ENCODE results near the gene KIRREL3.

Gene KIRREL3

GRCh38 chr11:126547161-126547560, 453.4 kb downstream of the KIRREL3 start:
- DNase-seq = no peak

DNA sequence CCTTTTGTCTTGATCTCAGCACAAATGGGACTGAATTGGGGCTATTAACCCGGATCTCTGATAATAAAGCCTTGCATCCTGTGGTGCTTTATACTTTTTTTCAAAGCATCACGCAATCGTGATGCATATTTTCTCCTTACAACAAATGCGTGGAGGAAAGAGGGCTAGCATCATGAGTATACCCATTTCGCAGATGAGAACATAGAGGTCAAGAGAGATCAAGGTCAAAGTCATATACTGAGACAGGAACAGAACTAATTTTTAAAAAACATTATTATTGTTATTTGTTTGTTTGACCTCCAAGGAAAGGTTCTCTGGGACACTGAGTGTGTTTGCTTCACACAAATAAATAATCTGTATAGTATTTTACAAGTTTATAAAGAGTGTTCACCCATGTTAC, 453.9 kb downstream of the KIRREL3 start:
- no peak for DNase-seq

DNA sequence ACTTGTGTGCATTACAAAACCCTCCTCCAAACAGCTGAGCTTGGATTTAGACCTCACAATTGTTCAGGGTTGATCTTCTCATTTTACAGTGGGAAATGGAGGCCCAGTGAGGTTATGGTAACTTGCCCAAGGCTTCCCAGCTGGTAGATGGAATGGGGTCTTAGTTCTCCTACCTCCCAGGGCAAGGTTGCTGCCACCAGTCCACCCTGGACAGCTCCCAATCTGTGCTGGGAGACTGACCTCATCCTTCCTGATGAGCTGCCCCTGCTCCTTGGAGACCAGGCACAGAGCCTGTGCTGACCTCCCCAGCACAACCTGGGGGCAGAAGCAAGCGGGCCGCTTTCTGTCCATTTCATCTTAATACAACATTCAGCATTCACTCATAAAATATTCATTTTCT, 454.4 kb downstream of the KIRREL3 start:
- no peak for DNase-seq

- DNase-seq = no peak
These were observed 455.5 kb downstream of the KIRREL3 start for GRCh38 chr11:126545057-126545555.

DNA sequence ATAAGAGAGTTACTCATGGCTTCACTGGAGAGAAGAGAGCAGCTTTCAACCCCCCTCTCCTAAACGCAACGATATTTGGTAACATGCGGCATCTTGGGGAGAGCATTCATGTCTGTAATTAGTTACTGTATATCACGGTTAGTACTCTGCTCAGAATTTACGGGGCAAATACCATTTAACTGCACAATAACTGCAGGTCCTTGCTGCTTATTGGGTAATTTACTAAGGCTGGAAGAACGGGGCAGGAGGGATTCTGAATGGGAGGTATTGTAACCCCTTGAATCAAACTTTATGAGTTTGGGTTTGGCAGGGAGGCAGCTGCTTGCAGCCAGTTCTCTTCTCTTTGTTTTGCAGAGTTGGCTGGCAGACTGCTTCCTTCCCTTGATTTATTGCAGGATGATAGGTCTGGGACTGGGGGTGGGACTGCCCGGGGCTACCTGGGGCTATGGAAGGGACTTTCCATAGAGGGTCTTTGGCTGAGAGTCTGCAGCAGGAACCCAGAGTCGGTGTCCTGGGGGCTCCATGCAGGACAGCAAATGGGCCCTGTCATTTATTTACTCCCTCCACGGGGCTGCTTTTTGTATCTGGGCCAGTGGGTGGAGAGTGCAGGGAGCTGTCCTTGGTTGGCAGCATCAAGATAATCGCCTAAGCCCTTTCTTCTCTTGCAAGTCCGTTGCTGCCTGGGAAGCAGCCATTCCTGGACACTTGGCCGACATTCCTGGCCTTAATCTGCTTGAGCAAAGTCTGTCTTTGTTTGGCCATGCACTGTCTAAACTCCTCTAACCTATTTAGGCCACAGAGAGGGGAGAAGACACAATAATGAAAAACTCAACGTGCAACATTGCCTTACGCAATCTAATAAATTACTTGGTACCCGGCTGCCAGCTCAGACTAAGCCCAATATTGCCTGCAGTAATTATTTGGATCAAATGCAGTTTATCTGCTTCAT, 456.2 kb downstream of the KIRREL3 start:
- peak; percentile 77 for DNase-seq

- no peak for DNase-seq
These were observed 456.9 kb downstream of the KIRREL3 start for GRCh38 chr11:126543691-126544090.

- DNase-seq = no peak
These were observed 458.1 kb downstream of the KIRREL3 start for GRCh38 chr11:126542334-126543015.

- no peak for DNase-seq
These were observed 462.5 kb downstream of the KIRREL3 start for GRCh38 chr11:126538071-126538470.

DNA sequence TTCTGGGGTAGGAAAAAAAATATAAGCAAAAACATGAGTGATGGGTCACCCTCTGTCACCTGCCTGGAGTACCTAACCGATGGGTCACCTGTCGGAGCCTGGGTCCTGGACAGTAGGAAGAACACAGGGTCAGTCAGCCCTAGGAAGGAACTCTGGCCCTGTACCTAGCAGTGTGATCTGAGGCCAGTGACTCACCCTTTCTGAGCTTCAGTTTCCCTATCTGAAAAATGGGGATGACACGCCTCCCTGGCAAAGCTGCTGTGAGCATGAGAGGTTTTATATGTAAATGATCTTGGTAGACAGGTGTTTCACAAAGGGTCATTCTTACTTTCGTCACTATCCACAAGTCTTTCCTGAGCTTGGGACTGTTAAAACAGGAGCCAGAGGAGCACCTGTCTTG, 463.1 kb downstream of the KIRREL3 start:
- DNase-seq = no peak

DNA sequence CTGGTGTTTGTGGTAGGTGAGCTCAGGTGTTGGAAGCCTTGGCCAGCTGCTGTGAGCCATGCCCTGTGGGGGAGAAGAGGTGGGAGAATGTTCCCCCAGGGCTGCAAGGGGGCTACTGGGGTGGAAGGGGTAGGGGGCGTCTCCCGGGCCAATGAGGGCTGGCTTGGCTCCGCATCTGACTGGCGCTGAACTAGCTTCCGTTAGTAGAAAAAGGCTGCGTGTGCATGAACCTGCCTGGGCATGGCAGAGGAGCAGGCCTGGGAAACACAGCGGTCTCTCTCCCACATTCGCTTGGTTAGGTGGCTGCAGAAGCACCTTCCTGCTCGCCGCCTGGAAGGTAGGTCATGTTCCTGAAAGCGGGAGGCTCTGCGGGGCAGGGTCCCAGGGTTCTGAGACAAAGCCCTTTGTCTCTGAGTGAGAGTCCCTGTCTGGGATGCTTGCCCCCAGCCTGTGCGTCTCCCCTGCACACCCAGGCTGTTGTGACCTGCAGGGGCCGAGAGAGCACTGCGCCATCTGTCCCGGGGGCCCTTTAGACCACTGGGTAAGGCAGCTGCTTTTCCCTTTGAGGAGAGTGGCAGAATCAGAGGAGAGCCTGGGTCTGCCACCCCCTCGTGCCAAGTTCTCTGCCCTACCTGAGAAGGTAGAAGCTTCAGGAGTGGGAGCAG, 466.3 kb downstream of the KIRREL3 start:
- no peak for DNase-seq

DNA sequence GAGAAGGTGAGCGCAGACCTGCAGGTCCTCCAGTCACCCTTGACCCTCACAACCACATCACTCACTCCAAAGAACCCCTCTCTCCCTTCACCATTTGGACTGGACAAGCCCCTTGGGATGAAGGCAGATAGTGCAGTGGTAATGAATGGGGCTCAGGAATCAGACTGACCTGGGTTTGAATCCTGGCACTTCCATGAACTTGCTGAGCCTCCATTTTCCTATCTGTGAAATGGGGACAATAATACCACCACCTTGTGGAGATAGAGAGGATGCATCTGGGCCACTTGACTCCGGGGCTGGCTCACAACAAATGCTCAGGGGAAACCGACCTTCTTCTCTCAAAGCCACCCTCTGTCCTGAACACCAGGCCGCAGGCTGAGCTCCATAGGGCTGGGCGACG, 467.0 kb downstream of the KIRREL3 start:
- no peak for DNase-seq

DNA sequence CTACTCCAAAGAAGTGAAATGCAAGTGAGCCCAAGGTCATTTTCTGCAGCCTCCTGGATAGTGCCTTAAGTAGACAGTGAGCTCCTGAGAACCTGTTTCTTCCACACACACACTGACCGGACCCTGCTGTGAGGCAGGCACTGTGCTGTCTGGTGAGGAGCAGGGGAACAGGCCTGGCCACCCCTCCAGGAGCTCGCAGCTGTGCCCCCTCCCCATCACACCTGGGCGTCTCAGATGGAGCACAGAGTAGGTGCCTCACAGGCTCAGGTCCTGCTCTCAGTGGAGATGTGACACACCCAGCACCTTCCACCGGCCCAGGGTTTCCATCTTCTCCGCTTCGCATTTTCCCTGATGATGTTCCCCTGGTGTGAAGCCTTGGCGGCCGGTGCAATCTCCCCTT, 470.2 kb downstream of the KIRREL3 start:
- no peak for DNase-seq

DNA sequence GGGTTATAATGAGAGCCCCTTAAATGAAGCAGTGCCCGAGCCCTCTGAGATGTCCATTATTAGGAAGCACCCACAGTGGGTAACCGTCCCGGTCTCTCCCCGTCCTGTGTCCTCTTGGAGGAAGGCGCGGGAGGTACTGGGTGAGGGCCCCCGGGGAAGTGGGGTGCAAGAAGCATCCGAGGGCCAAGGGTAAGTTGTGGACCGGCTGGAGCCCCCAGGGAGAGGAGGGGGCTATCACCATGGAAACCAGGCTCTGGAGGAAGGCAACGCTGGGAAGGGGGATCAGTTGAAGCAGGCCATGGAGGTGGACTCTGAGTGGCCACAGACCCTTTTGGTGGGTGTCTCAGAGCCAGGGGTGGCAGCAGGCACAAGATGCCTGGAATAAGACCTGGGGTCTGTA, 471.5 kb downstream of the KIRREL3 start:
- DNase-seq = no peak

DNA sequence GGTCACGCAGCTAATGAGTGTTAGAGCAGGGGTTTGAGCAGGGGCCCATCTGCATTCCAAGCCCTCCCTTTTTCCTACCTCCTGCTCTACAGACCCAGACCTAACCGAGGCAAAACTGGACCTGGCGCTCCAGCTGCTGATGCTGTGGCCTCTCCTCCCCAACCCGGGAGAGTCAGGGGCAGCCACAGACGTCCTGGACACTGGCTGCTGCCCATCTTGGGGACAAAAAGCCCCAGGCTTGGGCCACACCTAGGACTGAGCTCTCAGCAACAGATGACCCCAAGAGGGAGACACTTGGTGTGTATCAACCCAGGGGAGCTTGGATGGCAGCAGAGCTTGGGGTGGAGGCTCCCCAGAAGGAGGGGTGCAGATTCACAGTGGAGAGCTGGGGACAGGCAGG, 472.5 kb downstream of the KIRREL3 start:
- DNase-seq = no peak

GRCh38 chr11:126527651-126528050, 472.9 kb downstream of the KIRREL3 start:
- DNase-seq = no peak

DNA sequence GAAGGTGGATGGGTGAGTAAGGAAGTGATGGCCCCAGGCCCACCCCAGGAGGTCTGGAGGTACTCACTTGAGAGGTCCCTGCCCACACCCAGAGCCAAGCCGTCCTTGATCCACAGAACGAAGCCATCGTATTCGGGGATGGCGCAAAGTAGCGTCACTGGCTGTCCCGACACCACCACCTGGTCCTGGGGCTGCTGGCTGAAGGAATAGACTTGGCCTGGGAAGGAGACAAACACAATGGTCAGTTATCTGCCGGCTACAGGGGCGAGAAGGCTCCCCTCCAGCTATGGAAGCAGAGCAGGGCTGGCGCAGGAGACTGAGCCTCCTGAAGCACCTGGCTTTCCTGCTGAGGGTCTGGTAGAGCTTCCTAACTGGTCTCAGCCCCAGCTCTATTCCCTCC, 474.1 kb downstream of the KIRREL3 start:
- DNase-seq = no peak

DNA sequence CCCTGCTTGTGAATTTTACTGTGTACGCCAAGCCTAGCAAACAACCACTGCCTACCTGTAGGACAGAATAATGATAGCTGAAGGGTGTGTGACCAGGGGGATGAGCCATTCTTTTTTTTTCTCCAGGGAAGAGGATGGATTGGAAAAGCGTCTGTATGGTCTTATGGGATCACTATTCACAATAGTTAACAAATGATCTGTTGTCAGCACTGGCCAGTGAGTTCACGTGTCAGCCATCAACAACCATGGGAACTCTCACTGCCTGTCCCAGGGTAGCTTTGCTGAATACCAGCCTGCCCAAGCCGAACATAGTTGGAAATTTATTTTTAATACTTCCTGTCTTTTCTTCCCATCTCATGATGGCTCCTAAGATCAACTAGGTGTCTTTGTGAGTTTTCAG, 474.9 kb downstream of the KIRREL3 start:
- no peak for DNase-seq

- no peak for DNase-seq
These were observed 475.4 kb downstream of the KIRREL3 start for GRCh38 chr11:126525216-126525615.

DNA sequence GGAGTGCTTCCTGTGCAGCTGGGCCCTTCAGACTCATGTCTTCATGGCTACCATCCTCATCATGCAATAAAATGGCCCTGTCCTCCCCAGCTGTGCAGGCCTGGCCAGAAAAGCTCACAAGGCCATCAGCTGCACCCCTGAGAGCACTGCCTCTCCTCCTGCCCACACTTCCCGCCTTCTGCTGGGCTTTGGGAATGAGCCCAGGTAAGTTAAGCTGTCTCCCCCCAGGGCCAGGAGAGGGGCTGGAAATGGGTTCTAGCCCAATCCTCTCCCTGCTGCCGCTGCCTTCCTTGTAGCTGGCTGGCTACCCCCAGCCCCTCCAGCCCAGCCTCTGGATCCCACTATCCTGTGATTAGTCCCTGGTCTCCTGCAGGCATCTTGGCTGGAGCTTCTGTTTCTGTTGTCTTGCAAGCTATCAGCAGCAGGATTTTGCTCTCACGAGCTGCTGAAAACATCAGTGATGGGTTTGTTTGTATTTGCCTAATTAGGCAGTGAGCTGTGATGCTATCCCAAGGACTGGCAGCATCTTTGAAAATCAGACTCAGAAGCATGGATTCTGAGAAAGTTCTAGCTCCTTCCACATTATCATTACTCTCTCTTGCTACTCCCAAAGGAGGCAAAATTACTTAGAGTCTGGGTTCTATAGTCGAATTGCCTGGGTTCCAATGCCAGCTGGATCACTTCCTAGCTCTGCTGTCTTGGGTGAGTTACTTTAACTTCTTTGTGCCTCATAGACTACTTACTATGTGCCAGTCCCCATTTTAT, 476.9 kb downstream of the KIRREL3 start:
- no peak for DNase-seq

DNA sequence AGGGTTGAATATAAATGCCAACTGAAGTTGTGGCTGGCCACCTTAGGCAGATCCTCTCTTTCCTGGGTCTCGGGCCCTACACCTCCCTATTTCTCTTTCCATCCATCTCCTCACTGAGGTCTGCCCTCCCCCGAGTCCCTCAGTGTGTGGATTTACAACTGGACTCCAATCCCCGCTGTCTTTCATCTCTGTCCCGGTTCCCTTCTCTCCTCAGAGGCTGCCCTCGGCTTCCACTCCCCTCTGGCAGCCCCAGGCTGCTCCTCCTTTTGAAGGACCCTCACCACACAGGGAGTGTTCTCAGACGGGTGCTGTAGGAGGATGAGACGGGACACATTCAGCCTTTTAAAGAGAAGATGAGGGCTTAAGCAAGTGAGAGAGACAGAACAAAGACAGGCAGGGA, 478.0 kb downstream of the KIRREL3 start:
- DNase-seq = no peak

DNA sequence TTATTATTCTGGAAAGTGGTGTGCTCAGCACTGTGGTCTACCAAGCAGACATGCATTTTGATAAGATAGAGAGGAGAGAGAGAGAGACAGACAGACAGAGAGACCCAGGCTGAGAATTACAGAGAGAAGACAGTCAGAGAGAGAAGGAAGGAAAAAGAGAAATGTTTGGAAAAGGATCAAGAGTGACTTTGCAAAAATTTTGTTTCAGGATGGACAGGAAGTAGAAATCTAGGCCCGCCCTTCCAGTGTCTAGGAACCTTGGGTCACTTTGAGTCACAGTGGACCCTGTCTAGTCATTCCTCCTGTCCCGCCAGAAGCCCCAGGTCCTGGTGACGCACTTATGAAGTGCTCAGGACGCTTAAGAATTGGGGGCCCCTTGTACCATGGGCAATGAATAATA, 478.4 kb downstream of the KIRREL3 start:
- DNase-seq = no peak

DNA sequence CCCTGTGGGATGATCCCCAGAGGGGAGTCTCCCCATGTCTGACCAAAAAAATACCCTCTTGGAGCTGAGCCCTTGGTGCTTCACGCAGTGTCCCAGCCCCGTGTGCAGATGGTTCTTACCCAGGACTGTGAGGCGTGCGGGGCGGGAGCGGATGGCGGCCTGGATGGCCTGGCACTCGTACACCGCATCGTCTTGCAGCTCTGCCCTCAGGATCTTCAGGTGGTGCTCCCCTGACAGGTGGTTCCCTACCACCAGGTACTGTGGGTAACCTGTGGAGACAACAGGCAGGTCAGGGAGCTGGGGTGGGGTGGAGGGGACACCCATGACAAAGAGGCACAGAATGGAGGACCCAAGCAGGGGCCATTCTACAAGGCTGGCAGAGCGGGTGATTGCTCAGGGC, 479.4 kb downstream of the KIRREL3 start:
- no peak for DNase-seq
